ENCODE results near the gene RFESD.

- TF ChIP-seq EZH2 (IDR thresholded peaks at IDR 0.05), result no peak
- no peak for TF ChIP-seq POLR2AphosphoS5 (IDR thresholded peaks at IDR 0.05; ENCODE audit: borderline replicate concordance, low read depth, low read length)
These were observed 17.7 kb downstream of the RFESD start for GRCh38 chr5:95664204-95664786.

Data from SK-N-MC (cell line).